ENCODE measurements around the gene CKS2.

DNA sequence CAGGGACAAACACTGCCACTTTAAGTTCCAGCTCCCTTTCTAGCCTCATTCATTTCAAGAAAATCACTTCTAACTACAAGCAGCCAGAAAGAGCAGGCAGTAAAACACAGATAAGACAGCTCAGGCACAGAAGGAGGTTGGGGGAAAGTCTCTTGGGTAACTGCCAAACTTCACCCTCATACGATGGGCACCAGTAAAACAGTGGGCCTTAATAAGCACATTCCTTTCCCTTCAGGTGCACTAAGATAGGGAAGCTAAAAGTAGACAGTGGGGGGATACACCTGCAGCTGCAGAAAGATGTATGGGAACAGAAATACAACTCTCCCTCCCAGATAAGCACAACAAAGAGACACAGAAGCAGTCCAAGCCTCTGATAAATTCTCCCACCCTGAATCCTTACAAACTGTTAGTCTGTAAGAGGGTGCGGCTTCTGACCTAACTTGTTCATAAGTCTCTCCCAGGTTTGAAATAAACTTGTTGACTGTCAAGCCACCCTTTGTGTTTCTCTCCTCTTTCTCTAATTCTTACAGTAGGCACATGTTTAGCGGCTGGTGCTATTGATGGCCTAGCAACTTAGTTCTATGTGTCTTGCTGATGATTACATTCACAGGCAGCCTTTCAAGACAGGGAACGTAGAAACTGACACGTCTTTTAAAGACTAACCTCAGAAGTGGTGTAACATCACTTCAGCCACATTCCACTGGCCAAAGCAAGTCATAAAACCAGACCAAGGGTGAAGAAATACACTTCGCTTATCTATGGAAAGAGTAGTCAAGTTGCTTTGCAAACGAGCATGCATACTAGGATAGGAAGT is 6.8 kb upstream of the CKS2 start:
- TF ChIP-seq, protein P1, sequence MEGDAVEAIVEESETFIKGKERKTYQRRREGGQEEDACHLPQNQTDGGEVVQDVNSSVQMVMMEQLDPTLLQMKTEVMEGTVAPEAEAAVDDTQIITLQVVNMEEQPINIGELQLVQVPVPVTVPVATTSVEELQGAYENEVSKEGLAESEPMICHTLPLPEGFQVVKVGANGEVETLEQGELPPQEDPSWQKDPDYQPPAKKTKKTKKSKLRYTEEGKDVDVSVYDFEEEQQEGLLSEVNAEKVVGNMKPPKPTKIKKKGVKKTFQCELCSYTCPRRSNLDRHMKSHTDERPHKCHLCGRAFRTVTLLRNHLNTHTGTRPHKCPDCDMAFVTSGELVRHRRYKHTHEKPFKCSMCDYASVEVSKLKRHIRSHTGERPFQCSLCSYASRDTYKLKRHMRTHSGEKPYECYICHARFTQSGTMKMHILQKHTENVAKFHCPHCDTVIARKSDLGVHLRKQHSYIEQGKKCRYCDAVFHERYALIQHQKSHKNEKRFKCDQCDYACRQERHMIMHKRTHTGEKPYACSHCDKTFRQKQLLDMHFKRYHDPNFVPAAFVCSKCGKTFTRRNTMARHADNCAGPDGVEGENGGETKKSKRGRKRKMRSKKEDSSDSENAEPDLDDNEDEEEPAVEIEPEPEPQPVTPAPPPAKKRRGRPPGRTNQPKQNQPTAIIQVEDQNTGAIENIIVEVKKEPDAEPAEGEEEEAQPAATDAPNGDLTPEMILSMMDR (IDR thresholded peaks at IDR 0.05 in 8 of 11, conservative IDR thresholded peaks at IDR 0.05 in 3 of 11), result no peak
- no peak for TF ChIP-seq POLR2AphosphoS5 (IDR thresholded peaks at IDR 0.05)

All from spleen (tissue), 7 donors.